Skin epidermis (tissue), 12 donors: Measurements from ENCODE around the gene HTR3D.
A peak's percentile ranks its signal among the peaks of the same experiment; 100 is the strongest.
"Not testable (repeated sequence)": the region's sequence is repeated elsewhere in the genome, so short reads cannot be mapped to it uniquely, and the experiment has no call there.

ENCODE experiments used
- H3K27ac ChIP-seq, 21 experiments: fragments of 200-600 bp; sonication (generic) in 11 of 21; one replicate each; pipeline ENCODE4 v1.5.0; 2020; ENCODE audit warnings: mild to moderate bottlenecking in 3 of 21, inconsistent platforms in 2 of 21, moderate library complexity in 2 of 21
- H3K4me3 ChIP-seq, 7 experiments: fragments of 200-600 bp; sonication (generic) in 2 of 7; one replicate each; pipeline ENCODE4 v1.5.0; 2020; ENCODE audit warnings: inconsistent platforms in 2 of 7, mild to moderate bottlenecking in 2 of 7, moderate library complexity in 1 of 7

The HTR3D gene

GRCh38 chr3:184031187-184031792 is at the start of gene HTR3D:
TSS of gene HTR3D (plus strand) at chr3:184031742. CDS start at chr3:184031742, 0 bp downstream.
- Histone ChIP-seq H3K27ac (no peak within 1 kb of the TSS), H3K4me3 (no peak within 1 kb of the TSS)

- H3K27ac ChIP-seq = no peak overlapping the region
- H3K4me3 ChIP-seq = no peak overlapping the region
These were observed 49.4 kb upstream of the HTR3D start for GRCh38 chr3:183981990-183982644.

GRCh38 chr3:183984127-183984740 is 47.3 kb upstream of the HTR3D start:
- Histone ChIP-seq H3K4me3 (no peak overlapping the region), H3K27ac (no peak overlapping the region)

GRCh38 chr3:183984749-183985729 is 46.5 kb upstream of the HTR3D start:
- H3K27ac ChIP-seq = no peak overlapping the region

GRCh38 chr3:183987000-183987600 is 44.4 kb upstream of the HTR3D start:
- no peak overlapping the region for H3K4me3 ChIP-seq
- H3K27ac ChIP-seq = no peak overlapping the region

More at GRCh38 chr3:183984749-183985729, 46.5 kb upstream of the HTR3D start:
- H3K4me3 ChIP-seq = no peak overlapping the region

GRCh38 chr3:183988216-183988790 is 43.2 kb upstream of the HTR3D start:
- no peak overlapping the region for H3K4me3 ChIP-seq

GRCh38 chr3:183991403-183991802 is 40.1 kb upstream of the HTR3D start:
- H3K27ac ChIP-seq = peak overlapping the region in 2 of 21 experiments; percentile 34 to 47
- no peak overlapping the region for H3K4me3 ChIP-seq

More at GRCh38 chr3:183988216-183988790, 43.2 kb upstream of the HTR3D start:
- H3K27ac ChIP-seq = no peak overlapping the region

- no peak overlapping the region for H3K4me3 ChIP-seq
- no peak overlapping the region for H3K27ac ChIP-seq
These were observed 29.8 kb upstream of the HTR3D start for GRCh38 chr3:184001761-184002160.

- Histone ChIP-seq H3K4me3 (no peak overlapping the region), H3K27ac (peak overlapping the region in 1 of 21 experiments; percentile 21)
These were observed 29.1 kb upstream of the HTR3D start for GRCh38 chr3:184002469-184002868.

GRCh38 chr3:184003187-184003967 is 28.2 kb upstream of the HTR3D start:
- Histone ChIP-seq H3K27ac (peak overlapping the region in 4 of 21 experiments; percentile 0 to 58 (median 28)), H3K4me3 (no peak overlapping the region)

- H3K27ac ChIP-seq = peak overlapping the region in 2 of 21 experiments; percentile 30 to 58
- no peak overlapping the region for H3K4me3 ChIP-seq
These were observed 27.1 kb upstream of the HTR3D start for GRCh38 chr3:184004476-184004875.

- peak overlapping the region in 1 of 7 experiments; percentile 5 for H3K4me3 ChIP-seq
These were observed 25.5 kb upstream of the HTR3D start for GRCh38 chr3:184005941-184006507.

GRCh38 chr3:184007143-184007813 is 24.3 kb upstream of the HTR3D start:
- peak overlapping the region in 10 of 21 experiments; percentile 14 to 55 (median 29) for H3K27ac ChIP-seq
- H3K4me3 ChIP-seq = not testable (repeated sequence)

More at GRCh38 chr3:184005941-184006507, 25.5 kb upstream of the HTR3D start:
- peak overlapping the region in 13 of 21 experiments; percentile 18 to 60 (median 44) for H3K27ac ChIP-seq

GRCh38 chr3:184008161-184008560 is 23.4 kb upstream of the HTR3D start:
- Histone ChIP-seq H3K27ac (peak overlapping the region in 3 of 21 experiments; percentile 21 to 55 (median 28)), H3K4me3 (no peak overlapping the region)

- H3K4me3 ChIP-seq = no peak overlapping the region
- H3K27ac ChIP-seq = no peak overlapping the region
These were observed 20.2 kb upstream of the HTR3D start for GRCh38 chr3:184011230-184011876.
